Caco-2 (cell line): ENCODE measurements around the gene IL18. TPM values are rescaled to one million over a fixed set of nuclear protein-coding genes. Genes with fewer than 3 reads are reported as not detected.

Source experiments
- BruUV-seq: library from RNA; stranded (reverse); fragments of 400-500 nt; replicated peaks from 2 replicates; lab custom pipeline; 2021; lab: Mats Ljungman, UMichigan
- CTCF ChIA-PET: fragments of 300-600 bp; sonication (Branson Sonifier 250); formaldehyde crosslinking; loops from one replicate; lab custom pipeline; 2022; ENCODE audit warnings: antibody characterized with exemption; lab: Charles Lee
- POLR2A ChIA-PET: fragments of 300-600 bp; sonication (Branson Sonifier 250); formaldehyde crosslinking; loops from one replicate; lab custom pipeline; 2022; ENCODE audit warnings: antibody characterized with exemption; lab: Charles Lee
- DNase-seq, 2 experiments: peaks; one replicate each; pipeline versions ENCODE4 v3.0.0 to v3.0.0-alpha.2; 2020 to 2022
- H3K27me3 ChIP-seq: replicated peaks from 2 replicates; pipeline ENCODE4 v1.6.0; 2011; ENCODE audit warnings: low read length; ENCODE audit not compliant: control insufficient read depth, insufficient read depth
- H3K36me3 ChIP-seq: 2 replicates; pipeline ENCODE4 v1.5.1; 2011; ENCODE audit warnings: low read length; ENCODE audit not compliant: control insufficient read depth, insufficient read depth
- H3K4me1 ChIP-seq: fragments of 250-450 bp; sonication (Bioruptor Pico); 2 replicates; pipeline ENCODE4 v1.5.1; 2020; ENCODE audit warnings: mild to moderate bottlenecking
- H3K4me3 ChIP-seq: 2 replicates; pipeline ENCODE4 v1.5.1; 2011; ENCODE audit warnings: low read depth, mild to moderate bottlenecking, control low read depth, low read length
- H3K9me3 ChIP-seq: fragments of 250-450 bp; sonication (Bioruptor Pico); 2 replicates; pipeline ENCODE4 v1.5.1; 2020; ENCODE audit warnings: mild to moderate bottlenecking, moderate library complexity
- H3K27ac Mint-ChIP-seq: one replicate; pipeline ENCODE4 v1.8.0; 2022; ENCODE audit warnings: mixed read lengths; ENCODE audit not compliant: unreplicated experiment
- H3K27me3 Mint-ChIP-seq: one replicate; pipeline ENCODE4 v1.8.0; 2022; ENCODE audit warnings: mixed read lengths; ENCODE audit not compliant: insufficient read depth, unreplicated experiment
- H3K36me3 Mint-ChIP-seq: one replicate; pipeline ENCODE4 v1.8.0; 2022; ENCODE audit warnings: mild to moderate bottlenecking, mixed read lengths; ENCODE audit not compliant: insufficient read depth, unreplicated experiment
- H3K4me1 Mint-ChIP-seq: one replicate; pipeline ENCODE4 v1.8.0; 2022; ENCODE audit warnings: low read depth, mixed read lengths; ENCODE audit not compliant: unreplicated experiment
- H3K4me3 Mint-ChIP-seq: one replicate; pipeline ENCODE4 v1.8.0; 2022; ENCODE audit warnings: mild to moderate bottlenecking, moderate library complexity, mixed read lengths; ENCODE audit not compliant: unreplicated experiment
- H3K9me3 Mint-ChIP-seq: one replicate; pipeline ENCODE4 v1.8.0; 2022; ENCODE audit warnings: mixed read lengths; ENCODE audit not compliant: unreplicated experiment
- CTCF ChIP-seq, 2 experiments: fragments of 200-600 bp in 1 of 2; IDR thresholded peaks; 1 replicate in 1 of 2; 2 replicates in 1 of 2; pipeline versions ENCODE4 v1.5.1 to v1.8.0; 2011 to 2022; ENCODE audit warnings: antibody characterized with exemption in 1 of 2, control low read depth in 1 of 2, inconsistent platforms in 1 of 2, low read depth in 1 of 2, low read length in 1 of 2, mild to moderate bottlenecking in 1 of 2, moderate library complexity in 1 of 2; ENCODE audit not compliant: insufficient read depth in 1 of 2, severe bottlenecking in 1 of 2, unreplicated experiment in 1 of 2
- intact Hi-C: fragments of 100-400 bp; cut with micrococcal nuclease; formaldehyde crosslinking; loops from one replicate; pipeline ENCODE4 v1.10.0; 2022; ENCODE audit not compliant: unreplicated experiment
- total RNA-seq: library from RNA; stranded (reverse); gene quantifications from 2 replicates; pipeline ENCODE4 v1.2.3, GENCODE V29; 2022

IL18 gene
- total RNA-seq, 1 experiment from 2014 or later = 36.5 TPM

DNA sequence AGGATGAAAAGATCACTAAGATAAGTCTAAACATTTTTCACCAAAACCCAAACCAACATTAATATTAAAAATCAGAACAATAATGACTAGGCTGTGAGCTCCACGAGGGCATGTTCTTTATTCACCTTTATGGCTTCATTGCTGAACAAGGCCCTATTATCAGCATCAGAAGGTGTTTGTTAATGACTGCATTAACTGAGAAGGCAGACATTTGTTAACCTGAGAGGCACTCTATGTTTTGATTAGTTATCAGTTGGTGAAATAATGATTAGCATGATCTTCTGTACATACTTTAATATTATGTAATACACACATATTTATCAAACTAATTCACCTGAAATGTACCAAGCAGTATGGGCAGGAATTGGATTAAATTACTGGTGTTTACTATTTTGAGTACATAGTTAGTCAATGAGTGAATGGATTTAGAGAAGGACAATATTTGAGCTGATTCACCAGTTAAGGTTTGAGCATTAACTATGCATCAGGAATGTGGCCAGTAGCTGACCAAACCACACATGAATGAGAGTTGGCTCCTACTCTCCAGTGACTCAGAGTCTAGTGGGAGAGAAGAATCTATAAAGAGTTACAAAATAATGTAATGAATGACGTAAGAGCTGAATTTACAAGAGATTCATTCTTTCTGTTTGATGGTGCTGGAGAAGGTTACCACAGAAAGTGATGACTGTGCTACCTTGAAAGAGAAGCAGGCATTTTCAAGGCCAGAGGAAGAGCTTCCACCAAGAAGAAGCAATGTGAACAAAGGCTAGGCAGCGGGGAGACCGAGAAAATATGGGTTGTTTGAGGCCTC lies 6.7 kb downstream of the IL18 start:
- no peak overlapping the region for H3K4me3 ChIP-seq
- Mint-ChIP-seq H3K4me3 (peak overlapping the region; percentile 3), H3K36me3 (peaks cover 6% of the 10 kb centered on the region), H3K27me3 (no peaks in the 10 kb centered on the region), H3K27ac (peak overlapping the region; percentile 65), H3K9me3 (no peaks in the 10 kb centered on the region), H3K4me1 (peaks cover 12% of the 10 kb centered on the region)
- DNase-seq = peak; percentile 62
- no peaks in the 10 kb centered on the region for H3K36me3 ChIP-seq
- ChIA-PET POLR2A (interaction anchor here (0.6 to 0.9 kb wide), 2 partner anchors 19 to 43 kb away, joined by 3 to 4 read pairs; no protein-coding TSS in a partner anchor), CTCF (interaction anchor here (0.9 to 1.1 kb wide), 2 partner anchors 18 to 43 kb away, joined by 3 to 5 read pairs; partner anchors contain the start of gene BCO2)
- BruUV-seq = no TSS peak
- no peak for TF ChIP-seq CTCF (IDR thresholded peaks at IDR 0.05; ENCODE audit: insufficient read depth in 1 of 2, low read depth in 1 of 2, low read length in 1 of 2, severe bottlenecking in 1 of 2, unreplicated experiment in 1 of 2)
- intact Hi-C loops = no loop called here
- no peaks in the 10 kb centered on the region for H3K27me3 ChIP-seq
- peaks cover 13% of the 10 kb centered on the region for H3K4me1 ChIP-seq
- H3K9me3 ChIP-seq = no peaks in the 10 kb centered on the region

DNA sequence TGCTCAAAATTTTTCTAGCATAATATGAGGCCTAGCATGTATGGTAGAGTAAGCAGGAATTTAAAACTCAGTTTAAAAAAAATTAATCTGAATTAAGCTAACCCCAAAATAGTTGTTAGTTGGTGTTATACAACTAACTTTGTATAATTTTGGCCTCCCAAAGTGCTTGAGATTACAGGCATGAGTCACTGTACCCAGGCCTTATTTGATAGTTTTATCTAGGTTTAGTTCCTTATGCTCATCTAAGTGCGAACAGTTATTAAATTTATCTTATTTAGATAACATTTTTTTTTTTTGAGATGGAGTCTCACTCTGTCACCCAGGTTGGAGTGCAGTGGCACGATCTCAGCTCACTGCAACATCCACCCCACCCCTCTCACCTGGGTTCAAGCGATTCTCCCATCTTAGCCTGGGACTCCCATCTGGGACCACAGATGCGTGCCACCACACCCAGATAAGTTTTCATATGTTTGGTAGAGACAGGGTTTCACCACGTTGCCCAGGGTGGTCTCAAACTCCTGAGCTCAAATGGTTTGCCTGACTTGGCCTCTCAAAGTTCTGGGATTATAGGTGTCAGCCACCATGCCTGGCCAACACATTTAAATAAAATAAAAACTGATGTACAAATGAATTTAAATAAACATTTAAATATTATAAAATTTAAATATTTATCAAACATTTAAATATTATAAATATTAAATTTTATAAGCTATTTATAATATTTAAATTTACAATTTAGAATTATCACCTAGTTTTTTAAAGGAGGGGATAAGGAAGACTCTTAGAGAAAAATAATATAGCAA lies 7.5 kb downstream of the IL18 start:
- peaks cover 6% of the 10 kb centered on the region for H3K36me3 Mint-ChIP-seq
- ChIA-PET POLR2A (interaction anchor here (0.9 kb wide), 1 partner anchor 20 kb away, joined by 3 read pairs; no protein-coding TSS in a partner anchor), CTCF (interaction anchor here (1.1 kb wide), 1 partner anchor 43 kb away, joined by 3 read pairs; no protein-coding TSS in a partner anchor)
- H3K4me3 ChIP-seq = no peak overlapping the region
- intact Hi-C loops = no loop called here
- H3K27me3 Mint-ChIP-seq = no peaks in the 10 kb centered on the region
- peaks cover 13% of the 10 kb centered on the region for H3K4me1 ChIP-seq
- H3K27me3 ChIP-seq = no peaks in the 10 kb centered on the region
- H3K4me1 Mint-ChIP-seq = peaks cover 7% of the 10 kb centered on the region
- no peaks in the 10 kb centered on the region for H3K9me3 ChIP-seq
- no peak for TF ChIP-seq CTCF (IDR thresholded peaks at IDR 0.05; ENCODE audit: insufficient read depth in 1 of 2, low read depth in 1 of 2, low read length in 1 of 2, severe bottlenecking in 1 of 2, unreplicated experiment in 1 of 2)
- no peak for DNase-seq
- H3K36me3 ChIP-seq = no peaks in the 10 kb centered on the region
- no peaks in the 10 kb centered on the region for H3K9me3 Mint-ChIP-seq
- BruUV-seq = no TSS peak
- H3K4me3 Mint-ChIP-seq = no peak overlapping the region
- no peak overlapping the region for H3K27ac Mint-ChIP-seq

- H3K27me3 Mint-ChIP-seq = no peaks in the 10 kb centered on the region
- H3K9me3 Mint-ChIP-seq = no peaks in the 10 kb centered on the region
- BruUV-seq = no TSS peak
- no peak for DNase-seq
- Histone ChIP-seq H3K36me3 (no peaks in the 10 kb centered on the region), H3K9me3 (no peaks in the 10 kb centered on the region), H3K4me1 (no peaks in the 10 kb centered on the region), H3K27me3 (no peaks in the 10 kb centered on the region), H3K4me3 (no peak overlapping the region)
- POLR2A ChIA-PET = no interaction called here
- no peak for TF ChIP-seq CTCF (IDR thresholded peaks at IDR 0.05; ENCODE audit: insufficient read depth in 1 of 2, low read depth in 1 of 2, low read length in 1 of 2, severe bottlenecking in 1 of 2, unreplicated experiment in 1 of 2)
- H3K4me3 Mint-ChIP-seq = no peak overlapping the region
- H3K4me1 Mint-ChIP-seq = no peaks in the 10 kb centered on the region
- H3K36me3 Mint-ChIP-seq = no peaks in the 10 kb centered on the region
- CTCF ChIA-PET = no interaction called here
- H3K27ac Mint-ChIP-seq = no peak overlapping the region
- intact Hi-C loops = no loop called here
These were observed 13.4 kb downstream of the IL18 start for GRCh38 chr11:112150517-112150916.
